ENCODE data around the gene MUC4.
"Not testable (repeated sequence)": the region's sequence is repeated elsewhere in the genome, so short reads cannot be mapped to it uniquely, and the experiment has no call there.

The MUC4 gene

GRCh38 chr3:195812366-195812765, 637 bp upstream of the MUC4 start:
- Mint-ChIP-seq H3K4me3 (no peak overlapping the region), H3K36me3 (ENCODE audit: insufficient read depth) (no peaks in the 10 kb centered on the region), H3K9me3 (no peaks in the 10 kb centered on the region)

GRCh38 chr3:195810455-195810845, 1.3 kb downstream of the MUC4 start:
- Mint-ChIP-seq H3K9me3 (no peaks in the 10 kb centered on the region), H3K27ac (no peak overlapping the region), H3K4me1 (ENCODE audit: low read depth in 2 of 2) (peaks cover 6 to 8% of the 10 kb centered on the region in 2 donors), H3K36me3 (ENCODE audit: insufficient read depth) (no peaks in the 10 kb centered on the region), H3K4me3 (no peak overlapping the region), H3K27me3 (peaks cover 17 to 36% of the 10 kb centered on the region in 2 donors)
- DNase-seq, result no peak
- ATAC-seq (replicated peaks), result no peak

More at GRCh38 chr3:195812366-195812765, 637 bp upstream of the MUC4 start:
- H3K27ac Mint-ChIP-seq, result no peak overlapping the region
- peaks cover 13 to 27% of the 10 kb centered on the region in 2 donors for H3K27me3 Mint-ChIP-seq
- ATAC-seq (replicated peaks) (no peak), DNase-seq (no peak)
- peaks cover 0 to 2% of the 10 kb centered on the region in 2 donors for H3K4me1 Mint-ChIP-seq (ENCODE audit: low read depth in 2 of 2)

- no peaks in the 10 kb centered on the region for H3K36me3 Mint-ChIP-seq (ENCODE audit: insufficient read depth)
- H3K27me3 Mint-ChIP-seq, result peaks cover 17 to 41% of the 10 kb centered on the region in 2 donors
- H3K4me1 Mint-ChIP-seq (ENCODE audit: low read depth in 2 of 2), result peaks cover 10 to 13% of the 10 kb centered on the region in 2 donors
- no peak overlapping the region for H3K4me3 Mint-ChIP-seq
- no peaks in the 10 kb centered on the region for H3K9me3 Mint-ChIP-seq
- DNase-seq, result no peak
- ATAC-seq (replicated peaks), result no peak
- H3K27ac Mint-ChIP-seq, result no peak overlapping the region
Observed at GRCh38 chr3:195809796-195810454, 1.8 kb downstream of the MUC4 start.

GRCh38 chr3:195809291-195809785, 2.4 kb downstream of the MUC4 start:
- Mint-ChIP-seq H3K27ac (no peak overlapping the region), H3K9me3 (no peaks in the 10 kb centered on the region), H3K27me3 (peaks cover 17 to 43% of the 10 kb centered on the region in 2 donors), H3K4me1 (ENCODE audit: low read depth in 2 of 2) (peaks cover 16 to 19% of the 10 kb centered on the region in 2 donors), H3K36me3 (ENCODE audit: insufficient read depth) (peaks cover 3% of the 10 kb centered on the region), H3K4me3 (no peak overlapping the region)
- ATAC-seq (replicated peaks) (no peak), DNase-seq (no peak)

- no peak overlapping the region for H3K4me3 Mint-ChIP-seq
- no peak for ATAC-seq (replicated peaks)
- peaks cover 21 to 24% of the 10 kb centered on the region in 2 donors for H3K4me1 Mint-ChIP-seq (ENCODE audit: low read depth in 2 of 2)
- H3K36me3 Mint-ChIP-seq (ENCODE audit: insufficient read depth), result peaks cover 5% of the 10 kb centered on the region
- no peaks in the 10 kb centered on the region for H3K9me3 Mint-ChIP-seq
- no peak overlapping the region for H3K27ac Mint-ChIP-seq
- H3K27me3 Mint-ChIP-seq, result peaks cover 17 to 47% of the 10 kb centered on the region in 2 donors
- no peak for DNase-seq
Observed at GRCh38 chr3:195808741-195809290, 2.9 kb downstream of the MUC4 start.

- Mint-ChIP-seq H3K36me3 (ENCODE audit: insufficient read depth) (peaks cover 5% of the 10 kb centered on the region), H3K4me1 (ENCODE audit: low read depth in 2 of 2) (peaks cover 32 to 35% of the 10 kb centered on the region in 2 donors), H3K9me3 (no peaks in the 10 kb centered on the region), H3K4me3 (no peak overlapping the region), H3K27ac (no peak overlapping the region), H3K27me3 (peaks cover 17 to 51% of the 10 kb centered on the region in 2 donors)
- ATAC-seq (replicated peaks) (no peak), DNase-seq (no peak)
Observed at GRCh38 chr3:195807681-195808121, 4.0 kb downstream of the MUC4 start.

GRCh38 chr3:195806916-195807231, 4.9 kb downstream of the MUC4 start:
- no peak overlapping the region for H3K4me3 Mint-ChIP-seq
- no peak for ATAC-seq (replicated peaks)
- peaks cover 5% of the 10 kb centered on the region for H3K36me3 Mint-ChIP-seq (ENCODE audit: insufficient read depth)
- H3K27me3 Mint-ChIP-seq, result peaks cover 17 to 43% of the 10 kb centered on the region in 2 donors
- H3K9me3 Mint-ChIP-seq, result no peaks in the 10 kb centered on the region
- peaks cover 39 to 41% of the 10 kb centered on the region in 2 donors for H3K4me1 Mint-ChIP-seq (ENCODE audit: low read depth in 2 of 2)
- DNase-seq, result no peak
- no peak overlapping the region for H3K27ac Mint-ChIP-seq

GRCh38 chr3:195806211-195806915, 5.4 kb downstream of the MUC4 start:
- Mint-ChIP-seq H3K4me3 (peak overlapping the region in 1 of 2 donors; percentile 6), H3K27ac (peak overlapping the region in 1 of 2 donors; percentile 44)

GRCh38 chr3:195805588-195805987, 6.1 kb downstream of the MUC4 start:
- H3K9me3 Mint-ChIP-seq; H3K27ac Mint-ChIP-seq; ATAC-seq (replicated peaks); H3K4me3 Mint-ChIP-seq; DNase-seq; H3K36me3 Mint-ChIP-seq (ENCODE audit: insufficient read depth): not testable (repeated sequence)
- H3K4me1 Mint-ChIP-seq (ENCODE audit: low read depth in 2 of 2), result peaks cover 43 to 45% of the 10 kb centered on the region in 2 donors
- H3K27me3 Mint-ChIP-seq, result peaks cover 6 to 30% of the 10 kb centered on the region in 2 donors

More at GRCh38 chr3:195806211-195806915, 5.4 kb downstream of the MUC4 start:
- H3K27me3 Mint-ChIP-seq, result peaks cover 14 to 37% of the 10 kb centered on the region in 2 donors
- peaks cover 43 to 45% of the 10 kb centered on the region in 2 donors for H3K4me1 Mint-ChIP-seq (ENCODE audit: low read depth in 2 of 2)
- peaks cover 5% of the 10 kb centered on the region for H3K36me3 Mint-ChIP-seq (ENCODE audit: insufficient read depth)
- ATAC-seq (replicated peaks), result no peak
- no peaks in the 10 kb centered on the region for H3K9me3 Mint-ChIP-seq
- DNase-seq, result no peak

- Mint-ChIP-seq H3K27ac (no peak overlapping the region), H3K27me3 (peaks cover 5 to 28% of the 10 kb centered on the region in 2 donors), H3K9me3 (no peaks in the 10 kb centered on the region), H3K4me3 (peak overlapping the region in 1 of 2 donors; percentile 14), H3K4me1 (ENCODE audit: low read depth in 2 of 2) (peaks cover 43 to 45% of the 10 kb centered on the region in 2 donors), H3K36me3 (ENCODE audit: insufficient read depth) (peaks cover 7% of the 10 kb centered on the region)
- DNase-seq, result no peak
- ATAC-seq (replicated peaks), result no peak
Observed at GRCh38 chr3:195805181-195805580, 6.5 kb downstream of the MUC4 start.

GRCh38 chr3:195803289-195803908, 8.3 kb downstream of the MUC4 start:
- Mint-ChIP-seq H3K4me1 (ENCODE audit: low read depth in 2 of 2) (peaks cover 43 to 45% of the 10 kb centered on the region in 2 donors), H3K36me3 (ENCODE audit: insufficient read depth) (peaks cover 7% of the 10 kb centered on the region), H3K4me3 (peak overlapping the region; percentile 51 to 53), H3K27ac (peak overlapping the region; percentile 52 to 72), H3K27me3 (peaks cover 5 to 28% of the 10 kb centered on the region in 2 donors), H3K9me3 (no peaks in the 10 kb centered on the region)
- ATAC-seq (replicated peaks) (no peak), DNase-seq (no peak)

- H3K4me3 Mint-ChIP-seq, result peak overlapping the region; percentile 51 to 53
- H3K27ac Mint-ChIP-seq, result peak overlapping the region; percentile 52 to 72
- ATAC-seq (replicated peaks) (peak; percentile 63), DNase-seq (no peak)
- peaks cover 5 to 28% of the 10 kb centered on the region in 2 donors for H3K27me3 Mint-ChIP-seq
- H3K9me3 Mint-ChIP-seq, result no peaks in the 10 kb centered on the region
- H3K4me1 Mint-ChIP-seq (ENCODE audit: low read depth in 2 of 2), result peaks cover 43 to 45% of the 10 kb centered on the region in 2 donors
- peaks cover 7% of the 10 kb centered on the region for H3K36me3 Mint-ChIP-seq (ENCODE audit: insufficient read depth)
Observed at GRCh38 chr3:195802795-195803194, 8.9 kb downstream of the MUC4 start.

GRCh38 chr3:195802261-195802701, 9.4 kb downstream of the MUC4 start:
- Mint-ChIP-seq H3K4me1 (ENCODE audit: low read depth in 2 of 2) (peaks cover 43 to 45% of the 10 kb centered on the region in 2 donors), H3K27ac (peak overlapping the region; percentile 36 to 72), H3K4me3 (peak overlapping the region; percentile 51 to 53), H3K9me3 (no peaks in the 10 kb centered on the region), H3K36me3 (ENCODE audit: insufficient read depth) (peaks cover 7% of the 10 kb centered on the region), H3K27me3 (peaks cover 5 to 28% of the 10 kb centered on the region in 2 donors)
- ATAC-seq (replicated peaks), result peak; percentile 92
- DNase-seq, result peak; percentile 23 to 34 (median 24)
